ENCODE measurements around the gene RPL6.

RPL6 gene

GRCh38 chr12:112362310-112362709, 47.1 kb downstream of the RPL6 start:
- H3K4me3 ChIP-seq (ENCODE audit: low read depth, low read length), result no peak overlapping the region
- no peak for DNase-seq (ENCODE audit: low read depth)
- in situ Hi-C loops (cut with HindIII; ENCODE audit: low sequenced_read_pairs), result no loop called here
- no peak for TF ChIP-seq CTCF (IDR thresholded peaks at IDR 0.05; ENCODE audit: low read depth, low read length, missing control alignments)

- DNase-seq (ENCODE audit: low read depth), result no peak
- no peak overlapping the region for H3K4me3 ChIP-seq (ENCODE audit: low read depth, low read length)
- no peak for TF ChIP-seq CTCF (IDR thresholded peaks at IDR 0.05; ENCODE audit: low read depth, low read length, missing control alignments)
- in situ Hi-C loops (cut with HindIII; ENCODE audit: low sequenced_read_pairs), result no loop called here
Observed at GRCh38 chr12:112361271-112361670, 48.1 kb downstream of the RPL6 start.

GRCh38 chr12:112359290-112359689, 50.1 kb downstream of the RPL6 start:
- no peak overlapping the region for H3K4me3 ChIP-seq (ENCODE audit: low read depth, low read length)
- TF ChIP-seq CTCF (IDR thresholded peaks at IDR 0.05; ENCODE audit: low read depth, low read length, missing control alignments), result no peak
- DNase-seq (ENCODE audit: low read depth), result no peak
- in situ Hi-C loops (cut with HindIII; ENCODE audit: low sequenced_read_pairs), result no loop called here

- TF ChIP-seq CTCF (IDR thresholded peaks at IDR 0.05; ENCODE audit: low read depth, low read length, missing control alignments), result no peak
- no peak for DNase-seq (ENCODE audit: low read depth)
- in situ Hi-C loops (cut with HindIII; ENCODE audit: low sequenced_read_pairs), result no loop called here
- H3K4me3 ChIP-seq (ENCODE audit: low read depth, low read length), result no peak overlapping the region
Observed at GRCh38 chr12:112357214-112357613, 52.2 kb downstream of the RPL6 start.
